CD4-positive, alpha-beta T cell (primary cell): ENCODE data around the gene CTCFL. TPM values are rescaled to one million over a fixed set of nuclear protein-coding genes. Genes with fewer than 3 reads are reported as not detected.

Experiments
- ATAC-seq: fragments of 200-7000 bp; cut with Tn5 transposase; one replicate; pipeline ENCODE4 v1.10.0; 2022; ENCODE audit warnings: mild to moderate bottlenecking; ENCODE audit not compliant: poor library complexity
- CTCF ChIA-PET: fragments of 350-600 bp; sonication (Branson Sonifier 250); formaldehyde crosslinking; loops from one replicate; lab custom pipeline; 2021; ENCODE audit warnings: antibody characterized with exemption, inconsistent platforms; lab: Charles Lee
- POLR2A ChIA-PET: fragments of 350-600 bp; sonication (Branson Sonifier 250); formaldehyde crosslinking; loops from one replicate; lab custom pipeline; 2021; ENCODE audit warnings: antibody characterized with exemption, inconsistent platforms; lab: Charles Lee
- DNase-seq, 14 experiments: peaks; one replicate each; pipeline ENCODE4 v3.0.0-alpha.2; 2013 to 2020; ENCODE audit warnings: mixed read lengths in 2 of 14
- H3K27ac ChIP-seq, 2 donors: one replicate each; pipeline versions ENCODE4 v1.5.1 to v1.7.0; 2013; ENCODE audit warnings: low read length in 2 of 2, low read depth in 1 of 2, mild to moderate bottlenecking in 1 of 2
- H3K27me3 ChIP-seq, 2 experiments: 1 replicate in 1 of 2; 2 replicates in 1 of 2; pipeline versions ENCODE4 v1.6.1 to v1.7.0; 2013; ENCODE audit warnings: low read length in 2 of 2, control low read depth in 1 of 2, mild to moderate bottlenecking in 1 of 2, moderate library complexity in 1 of 2; ENCODE audit not compliant: insufficient read depth in 2 of 2, control insufficient read depth in 1 of 2
- H3K36me3 ChIP-seq: one replicate; pipeline ENCODE4 v1.6.1; 2013; ENCODE audit warnings: low read length, control low read depth; ENCODE audit not compliant: insufficient read depth
- H3K4me1 ChIP-seq: one replicate; pipeline ENCODE4 v1.6.1; 2013; ENCODE audit warnings: low read length, control low read depth; ENCODE audit not compliant: insufficient read depth
- H3K4me3 ChIP-seq: one replicate; pipeline ENCODE4 v1.5.1; 2013; ENCODE audit warnings: mild to moderate bottlenecking, low read length, moderate library complexity
- H3K9me3 ChIP-seq, 2 experiments: 1 replicate in 1 of 2; 2 replicates in 1 of 2; pipeline versions ENCODE4 v1.6.1 to v1.7.0; 2013; ENCODE audit warnings: low read length in 2 of 2, mild to moderate bottlenecking in 2 of 2, control low read depth in 1 of 2, moderate library complexity in 1 of 2; ENCODE audit not compliant: control insufficient read depth in 1 of 2, insufficient read depth in 1 of 2
- H3K27ac Mint-ChIP-seq: one replicate; pipeline ENCODE4 v1.8.0; 2020; ENCODE audit warnings: mixed read lengths
- H3K27me3 Mint-ChIP-seq: one replicate; pipeline ENCODE4 v1.8.0; 2021; ENCODE audit warnings: mixed read lengths
- H3K36me3 Mint-ChIP-seq: one replicate; pipeline ENCODE4 v1.8.0; 2021; ENCODE audit warnings: low read depth, mixed read lengths
- H3K4me1 Mint-ChIP-seq: one replicate; pipeline ENCODE4 v1.8.0; 2021; ENCODE audit warnings: low read depth, mixed read lengths
- H3K4me3 Mint-ChIP-seq: one replicate; pipeline ENCODE4 v1.8.0; 2020; ENCODE audit warnings: mild to moderate bottlenecking, mixed read lengths
- H3K9me3 Mint-ChIP-seq: one replicate; pipeline ENCODE4 v1.8.0; 2020; ENCODE audit warnings: mixed read lengths
- intact Hi-C, 2 experiments: fragments of 100-400 bp; cut with DNase I in 1 of 2; cut with micrococcal nuclease in 1 of 2; formaldehyde crosslinking; loops; one replicate each; pipeline versions ENCODE4 v1.15.1 to v1.9.0; 2023 to 2025; cut with DNase I, micrococcal nuclease
- total RNA-seq, 174 experiments: library from RNA in 2 of 174; stranded (reverse) in 2 of 174; gene quantifications; one replicate each; pipeline ENCODE4 v1.2.3 and lab custom pipeline; 2021 to 2026
- TF ChIP-seq, protein P1 (sequence below): fragments of 200-600 bp; IDR thresholded peaks from one replicate; pipeline ENCODE4 v1.8.0; 2022; ENCODE audit warnings: antibody characterized with exemption, mild to moderate bottlenecking

Gene CTCFL
- total RNA-seq, 2 experiments from 2014 or later, result not detected

DNA sequence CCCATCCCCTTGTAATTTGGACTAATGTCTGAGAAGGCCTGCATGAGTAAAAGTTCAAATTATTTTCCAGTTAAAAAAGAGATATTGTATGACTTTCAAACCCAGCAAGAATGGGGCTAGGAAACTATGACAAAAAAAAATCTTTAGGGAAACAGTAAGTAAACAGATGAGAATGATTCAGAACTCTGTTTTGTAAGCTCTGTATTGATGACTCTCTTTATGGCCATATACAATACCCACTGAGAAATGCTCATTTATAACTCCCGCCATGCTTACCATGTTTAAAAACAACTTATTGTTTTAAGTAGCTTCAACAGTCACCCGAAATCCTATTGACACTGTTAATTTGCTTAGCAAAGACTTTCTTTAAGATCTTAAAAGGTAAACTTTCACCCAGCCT lies 18.8 kb upstream of the CTCFL start:
- H3K9me3 Mint-ChIP-seq, result no peaks in the 10 kb centered on the region
- H3K27ac ChIP-seq, result no peak overlapping the region
- ATAC-seq (no peak), DNase-seq (no peak)
- ChIA-PET POLR2A (no interaction called here), CTCF (no interaction called here)
- H3K36me3 ChIP-seq, result no peaks in the 10 kb centered on the region
- no peaks in the 10 kb centered on the region for H3K4me1 ChIP-seq
- H3K4me3 Mint-ChIP-seq, result no peak overlapping the region
- H3K27ac Mint-ChIP-seq, result no peak overlapping the region
- intact Hi-C loops, result no loop called here
- TF ChIP-seq, protein P1, sequence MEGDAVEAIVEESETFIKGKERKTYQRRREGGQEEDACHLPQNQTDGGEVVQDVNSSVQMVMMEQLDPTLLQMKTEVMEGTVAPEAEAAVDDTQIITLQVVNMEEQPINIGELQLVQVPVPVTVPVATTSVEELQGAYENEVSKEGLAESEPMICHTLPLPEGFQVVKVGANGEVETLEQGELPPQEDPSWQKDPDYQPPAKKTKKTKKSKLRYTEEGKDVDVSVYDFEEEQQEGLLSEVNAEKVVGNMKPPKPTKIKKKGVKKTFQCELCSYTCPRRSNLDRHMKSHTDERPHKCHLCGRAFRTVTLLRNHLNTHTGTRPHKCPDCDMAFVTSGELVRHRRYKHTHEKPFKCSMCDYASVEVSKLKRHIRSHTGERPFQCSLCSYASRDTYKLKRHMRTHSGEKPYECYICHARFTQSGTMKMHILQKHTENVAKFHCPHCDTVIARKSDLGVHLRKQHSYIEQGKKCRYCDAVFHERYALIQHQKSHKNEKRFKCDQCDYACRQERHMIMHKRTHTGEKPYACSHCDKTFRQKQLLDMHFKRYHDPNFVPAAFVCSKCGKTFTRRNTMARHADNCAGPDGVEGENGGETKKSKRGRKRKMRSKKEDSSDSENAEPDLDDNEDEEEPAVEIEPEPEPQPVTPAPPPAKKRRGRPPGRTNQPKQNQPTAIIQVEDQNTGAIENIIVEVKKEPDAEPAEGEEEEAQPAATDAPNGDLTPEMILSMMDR, result no peak
- no peak overlapping the region for H3K4me3 ChIP-seq
- no peaks in the 10 kb centered on the region for H3K4me1 Mint-ChIP-seq
- H3K36me3 Mint-ChIP-seq, result no peaks in the 10 kb centered on the region
- H3K27me3 Mint-ChIP-seq, result peaks cover 30% of the 10 kb centered on the region
- peaks cover 0 to 5% of the 10 kb centered on the region in 2 experiments for H3K27me3 ChIP-seq
- no peaks in the 10 kb centered on the region for H3K9me3 ChIP-seq

DNA sequence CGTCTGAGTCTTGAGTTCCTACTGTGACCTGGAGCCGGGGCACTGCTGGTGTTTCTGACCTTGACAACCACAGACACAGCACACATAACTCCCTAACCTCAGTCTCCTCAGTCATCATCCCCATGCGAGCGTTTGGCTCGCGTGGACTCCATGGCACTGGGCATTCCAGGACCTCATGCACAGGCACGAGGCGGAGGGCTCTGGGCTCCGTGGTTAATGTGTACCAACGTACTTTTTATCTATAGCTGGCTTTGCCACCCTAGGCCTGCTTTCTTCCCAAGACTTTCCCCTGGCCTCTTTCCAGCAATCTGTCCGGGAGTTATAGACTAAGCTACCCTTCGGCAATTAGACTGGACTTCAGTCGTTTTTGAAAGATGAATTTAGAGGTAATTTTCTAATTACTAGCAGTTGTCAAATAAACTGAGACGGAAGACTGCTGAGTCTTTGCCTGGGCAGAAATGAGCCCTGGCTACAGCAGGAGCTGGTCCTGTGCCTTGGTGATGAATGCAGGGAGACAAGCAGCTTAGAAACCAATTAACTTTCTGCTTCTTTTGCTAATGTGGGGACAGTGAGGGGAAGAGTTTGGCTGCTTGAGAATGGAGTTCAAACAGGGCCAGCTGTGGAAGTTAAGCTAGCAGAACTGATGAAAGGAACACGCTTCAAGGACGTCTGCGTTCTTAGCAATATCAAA lies 16.1 kb upstream of the CTCFL start:
- TF ChIP-seq, protein P1, result no peak
- Mint-ChIP-seq H3K9me3 (no peaks in the 10 kb centered on the region), H3K27ac (no peak overlapping the region), H3K36me3 (no peaks in the 10 kb centered on the region), H3K4me1 (no peaks in the 10 kb centered on the region), H3K27me3 (peaks cover 34% of the 10 kb centered on the region), H3K4me3 (no peak overlapping the region)
- H3K27ac ChIP-seq, result no peak overlapping the region
- intact Hi-C loops, result no loop called here
- no peaks in the 10 kb centered on the region for H3K4me1 ChIP-seq
- CTCF ChIA-PET, result no interaction called here
- no peak overlapping the region for H3K4me3 ChIP-seq
- ATAC-seq, result no peak
- H3K36me3 ChIP-seq, result no peaks in the 10 kb centered on the region
- no peak for DNase-seq
- POLR2A ChIA-PET, result no interaction called here
- peaks cover 7 to 8% of the 10 kb centered on the region in 2 experiments for H3K27me3 ChIP-seq
- H3K9me3 ChIP-seq, result no peaks in the 10 kb centered on the region

GRCh38 chr20:57539889-57540288 lies 14.9 kb upstream of the CTCFL start:
- Mint-ChIP-seq H3K9me3 (no peaks in the 10 kb centered on the region), H3K4me1 (no peaks in the 10 kb centered on the region), H3K27me3 (peaks cover 40% of the 10 kb centered on the region), H3K4me3 (no peak overlapping the region), H3K27ac (no peak overlapping the region), H3K36me3 (no peaks in the 10 kb centered on the region)
- ATAC-seq, result no peak
- Histone ChIP-seq H3K4me1 (no peaks in the 10 kb centered on the region), H3K27me3 (peaks cover 7 to 11% of the 10 kb centered on the region in 2 experiments), H3K4me3 (no peak overlapping the region), H3K9me3 (no peaks in the 10 kb centered on the region), H3K36me3 (no peaks in the 10 kb centered on the region), H3K27ac (no peak overlapping the region)
- intact Hi-C loops, result no loop called here
- DNase-seq, result no peak
- TF ChIP-seq, protein P1, result no peak
- ChIA-PET CTCF (no interaction called here), POLR2A (no interaction called here)
